Psoas muscle (tissue), 8 donors: ENCODE results near the gene PRRX1. TPM values are rescaled to one million over a fixed set of nuclear protein-coding genes. Genes with fewer than 3 reads are reported as not detected.

Source experiments
- ATAC-seq, 4 donors: fragments of 200-7000 bp; cut with Tn5 transposase; one replicate each; pipeline ENCODE4 v1.9.1; 2020; ENCODE audit warnings: moderate library complexity in 3 of 4, mild to moderate bottlenecking in 2 of 4
- DNase-seq, 2 donors: peaks; one replicate each; pipeline ENCODE4 v3.0.0-alpha.2; 2020
- H3K27ac ChIP-seq: fragments of 200-600 bp; one replicate; pipeline ENCODE4 v1.8.0; 2022
- H3K27me3 ChIP-seq, 3 donors: fragments of 200-600 bp in 1 of 3; one replicate each; pipeline versions ENCODE4 v1.6.1 to v1.8.0; 2013 to 2022; ENCODE audit warnings: low read length in 2 of 3, mild to moderate bottlenecking in 2 of 3, moderate library complexity in 1 of 3; ENCODE audit not compliant: insufficient read depth in 3 of 3
- H3K36me3 ChIP-seq, 2 donors: fragments of 200-600 bp in 1 of 2; one replicate each; pipeline versions ENCODE4 v1.6.1 to v1.8.0; 2013 to 2022; ENCODE audit warnings: low read depth in 1 of 2, mild to moderate bottlenecking in 1 of 2, moderate library complexity in 1 of 2; ENCODE audit not compliant: insufficient read depth in 1 of 2
- H3K4me1 ChIP-seq: fragments of 200-600 bp; one replicate; pipeline ENCODE4 v1.8.0; 2022
- H3K4me3 ChIP-seq: fragments of 200-600 bp; one replicate; pipeline ENCODE4 v1.8.0; 2022; ENCODE audit warnings: mild to moderate bottlenecking
- H3K9me3 ChIP-seq: fragments of 200-600 bp; one replicate; pipeline ENCODE4 v1.8.0; 2022
- WGBS, 3 donors: extraction: QIAGEN DNeasy Blood & Tissue Kit; methylation state at CpG; one replicate each; pipeline versions ENCODE4 v1.1.6 to v1.1.7; 2013; 5-methylcytosine and 5-hydroxymethylcytosine counted together
- intact Hi-C, 2 donors: fragments of 100-400 bp; cut with DNase I; formaldehyde crosslinking; loops; one replicate each; pipeline versions ENCODE4 v1.11.0 to v1.14.2; 2022
- polyA plus RNA-seq, 3 donors: library from polyadenylated mRNA; stranded (reverse); fragments of 200-250 nt; gene quantifications; one replicate each; pipeline ENCODE4 v1.2.3, GENCODE V29; 2013
- total RNA-seq, 4 donors: library from RNA; stranded (reverse); fragmentation: NEBNext Ultra II Directional in 2 of 4; extraction: Animal tissue kit (Norgen Biotek cat#: 25700) in 2 of 4; gene quantifications; one replicate each; pipeline versions ENCODE4 v1.2.1 to v1.2.4, GENCODE V29; 2021 to 2023
- TF ChIP-seq, protein P1 (sequence below): fragments of 200-600 bp; IDR thresholded peaks from one replicate; pipeline ENCODE4 v1.8.0; 2022; ENCODE audit warnings: antibody characterized with exemption
- donor health status: healthy with polysubstance abuse.
- donor health status: DM: no; HTN: no; CAD: no; lungs with moderate emphysema.
- donor health status: Bipolar disorder and iron deficiency.
- donor health status: healthy.
- donor health status: DM: yes; HTN: yes; CAD: no.
- donor health status: DM: no; HTN: no; CAD: no.
- donor health status: DM: no; HTN: no; CAD: no.
- donor health status: DM: yes; HTN: yes; CAD: no.

PRRX1 gene
- total and polyA plus RNA-seq, 7 donors = 27.7 to 256 (median 64.1) TPM

DNA sequence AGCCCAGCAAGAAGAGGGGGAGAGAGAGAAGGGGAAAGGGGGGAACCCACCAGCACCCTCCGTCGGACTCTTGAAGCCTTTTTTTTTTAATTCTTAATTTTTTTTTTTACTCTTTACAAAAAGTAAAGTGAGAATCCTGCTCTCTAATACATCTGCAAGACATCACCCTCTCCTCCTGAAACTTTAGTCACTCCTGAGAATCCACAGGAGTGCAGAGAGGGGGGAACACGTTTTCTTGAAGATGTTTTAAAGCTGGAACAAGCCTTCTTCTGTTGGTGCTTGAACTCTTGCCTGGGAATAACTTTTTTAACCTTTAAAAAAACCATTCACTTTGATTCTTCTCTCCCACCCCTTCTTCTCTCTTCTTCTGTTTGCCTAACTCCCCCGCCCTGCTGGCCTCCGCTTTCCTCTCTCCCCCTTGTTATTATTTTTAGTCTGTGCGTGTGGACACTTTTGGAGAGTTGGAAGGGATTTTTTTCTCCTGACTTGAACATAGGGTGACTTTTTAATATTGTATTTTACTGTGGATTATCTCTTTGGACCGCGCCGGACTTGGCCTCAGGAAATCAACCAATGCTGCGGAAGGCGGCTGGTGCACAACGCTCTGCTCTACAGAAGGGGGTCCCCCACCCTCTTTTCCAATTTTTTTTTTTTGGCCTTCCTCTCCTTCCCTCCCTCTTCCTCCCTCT is 383 bp upstream of the PRRX1 start:
- TF ChIP-seq, protein P1, sequence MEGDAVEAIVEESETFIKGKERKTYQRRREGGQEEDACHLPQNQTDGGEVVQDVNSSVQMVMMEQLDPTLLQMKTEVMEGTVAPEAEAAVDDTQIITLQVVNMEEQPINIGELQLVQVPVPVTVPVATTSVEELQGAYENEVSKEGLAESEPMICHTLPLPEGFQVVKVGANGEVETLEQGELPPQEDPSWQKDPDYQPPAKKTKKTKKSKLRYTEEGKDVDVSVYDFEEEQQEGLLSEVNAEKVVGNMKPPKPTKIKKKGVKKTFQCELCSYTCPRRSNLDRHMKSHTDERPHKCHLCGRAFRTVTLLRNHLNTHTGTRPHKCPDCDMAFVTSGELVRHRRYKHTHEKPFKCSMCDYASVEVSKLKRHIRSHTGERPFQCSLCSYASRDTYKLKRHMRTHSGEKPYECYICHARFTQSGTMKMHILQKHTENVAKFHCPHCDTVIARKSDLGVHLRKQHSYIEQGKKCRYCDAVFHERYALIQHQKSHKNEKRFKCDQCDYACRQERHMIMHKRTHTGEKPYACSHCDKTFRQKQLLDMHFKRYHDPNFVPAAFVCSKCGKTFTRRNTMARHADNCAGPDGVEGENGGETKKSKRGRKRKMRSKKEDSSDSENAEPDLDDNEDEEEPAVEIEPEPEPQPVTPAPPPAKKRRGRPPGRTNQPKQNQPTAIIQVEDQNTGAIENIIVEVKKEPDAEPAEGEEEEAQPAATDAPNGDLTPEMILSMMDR = no peak
- peak in 1 of 2 donors; percentile 23 for DNase-seq
- Histone ChIP-seq H3K4me1 (peaks cover 15% of the 10 kb centered on the region), H3K4me3 (peak overlapping the region; percentile 72), H3K27me3 (peaks cover 0 to 4% (median 0%) of the 10 kb centered on the region in 3 donors), H3K9me3 (no peaks in the 10 kb centered on the region), H3K36me3 (no peaks in the 10 kb centered on the region), H3K27ac (peak overlapping the region; percentile 91)
- WGBS, 3 donors = 1 to 2% (median 2%) methylated on average over 12 of the region's 12 CpGs
- intact Hi-C loops = loop anchor here (2.0 to 10.0 kb wide), 5 partner anchors 104 to 649 kb away; partner anchors contain the start of genes GORAB (in 2 of the 2) and KIFAP3 (in 1 of the 2)
- peak in 1 of 4 donors; percentile 13 for ATAC-seq

DNA sequence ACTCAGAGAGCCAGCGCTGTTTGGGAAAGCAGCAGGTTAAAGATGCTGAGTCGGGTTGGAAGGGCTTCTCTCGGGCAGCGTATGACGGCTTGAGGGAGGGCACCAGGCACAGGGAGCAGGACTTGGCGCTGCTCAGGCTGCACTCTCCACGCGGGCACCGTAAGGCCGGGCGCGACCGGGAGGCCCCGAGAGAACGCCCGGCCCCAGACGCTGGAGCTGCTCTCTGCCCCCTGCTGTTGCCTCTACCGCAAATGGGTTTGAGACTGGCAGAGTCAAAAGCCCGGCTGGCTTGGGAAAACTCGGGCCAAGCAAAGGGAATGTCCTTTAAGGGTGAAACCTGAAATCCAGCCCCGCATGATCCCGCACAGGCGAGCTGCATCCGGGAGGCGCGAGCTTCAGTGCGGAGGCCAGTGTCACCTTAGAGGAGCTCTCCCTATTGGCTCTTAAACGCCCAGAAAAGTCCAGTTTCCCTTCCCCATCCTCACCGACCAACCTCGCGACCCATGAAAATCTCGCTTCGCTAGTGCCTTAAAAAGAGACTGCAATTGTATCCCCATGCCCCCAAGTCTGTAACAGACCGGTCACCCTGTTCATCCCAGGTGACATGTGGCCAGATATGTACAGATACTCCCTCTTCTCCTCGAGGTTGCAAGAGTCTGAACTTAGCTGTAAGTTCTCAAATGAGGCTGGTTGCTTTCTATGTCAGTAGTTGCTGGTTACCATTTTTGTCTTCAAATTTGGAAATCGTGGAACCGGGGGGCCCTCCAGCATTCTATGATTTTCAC is 1.1 kb downstream of the PRRX1 start:
- intact Hi-C loops = loop anchor here (2.0 to 10.0 kb wide), 5 partner anchors 102 to 650 kb away; partner anchors contain the start of genes GORAB (in 2 of the 2) and KIFAP3 (in 1 of the 2)
- H3K36me3 ChIP-seq = no peaks in the 10 kb centered on the region
- TF ChIP-seq, protein P1 = peak; percentile 27
- 3 to 8% (median 3%) methylated on average over 36 to 37 of the region's 37 CpGs for WGBS, 3 donors
- H3K27me3 ChIP-seq = peaks cover 0 to 2% (median 0%) of the 10 kb centered on the region in 3 donors
- ATAC-seq (peak; percentile 69 to 77 (median 71)), DNase-seq (peak; percentile 63 to 80)
- H3K4me3 ChIP-seq = peak overlapping the region; percentile 72
- H3K9me3 ChIP-seq = no peaks in the 10 kb centered on the region
- peaks cover 21% of the 10 kb centered on the region for H3K4me1 ChIP-seq
- H3K27ac ChIP-seq = peak overlapping the region; percentile 91

DNA sequence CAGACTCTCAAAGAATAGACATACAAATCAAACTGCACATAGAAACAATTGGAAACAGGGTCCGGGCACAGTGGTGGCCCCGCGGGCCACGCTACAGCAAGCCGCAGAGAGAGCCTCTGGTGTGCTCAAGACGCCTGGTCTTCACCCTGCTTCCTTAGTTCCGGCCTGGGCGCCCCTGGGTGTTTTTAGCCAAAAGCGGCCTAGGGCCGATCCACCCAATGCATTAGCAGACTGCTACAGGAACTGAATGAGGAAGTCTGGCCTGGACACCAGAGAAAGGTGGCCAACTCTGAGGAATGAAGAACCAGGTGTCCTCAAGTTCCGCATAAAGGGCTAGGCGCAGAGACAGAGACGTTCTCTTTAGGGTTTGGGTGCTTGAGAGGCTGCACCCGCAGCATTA is 1.7 kb downstream of the PRRX1 start:
- intact Hi-C loops = loop anchor here in 1 of 2 donors (2.0 to 10.0 kb wide), 3 partner anchors 133 to 651 kb away; partner anchors contain the start of genes GORAB and KIFAP3
- WGBS, 3 donors = 26 to 51% (median 39%) methylated on average over 14 of the region's 14 CpGs
- DNase-seq (peak; percentile 36 to 63), ATAC-seq (peak in 1 of 4 donors; percentile 8)
- Histone ChIP-seq H3K9me3 (no peaks in the 10 kb centered on the region), H3K4me3 (peak overlapping the region; percentile 72), H3K27me3 (peaks cover 0 to 2% (median 0%) of the 10 kb centered on the region in 3 donors), H3K27ac (peak overlapping the region; percentile 91), H3K36me3 (no peaks in the 10 kb centered on the region), H3K4me1 (peaks cover 26% of the 10 kb centered on the region)
- TF ChIP-seq, protein P1 = no peak

DNA sequence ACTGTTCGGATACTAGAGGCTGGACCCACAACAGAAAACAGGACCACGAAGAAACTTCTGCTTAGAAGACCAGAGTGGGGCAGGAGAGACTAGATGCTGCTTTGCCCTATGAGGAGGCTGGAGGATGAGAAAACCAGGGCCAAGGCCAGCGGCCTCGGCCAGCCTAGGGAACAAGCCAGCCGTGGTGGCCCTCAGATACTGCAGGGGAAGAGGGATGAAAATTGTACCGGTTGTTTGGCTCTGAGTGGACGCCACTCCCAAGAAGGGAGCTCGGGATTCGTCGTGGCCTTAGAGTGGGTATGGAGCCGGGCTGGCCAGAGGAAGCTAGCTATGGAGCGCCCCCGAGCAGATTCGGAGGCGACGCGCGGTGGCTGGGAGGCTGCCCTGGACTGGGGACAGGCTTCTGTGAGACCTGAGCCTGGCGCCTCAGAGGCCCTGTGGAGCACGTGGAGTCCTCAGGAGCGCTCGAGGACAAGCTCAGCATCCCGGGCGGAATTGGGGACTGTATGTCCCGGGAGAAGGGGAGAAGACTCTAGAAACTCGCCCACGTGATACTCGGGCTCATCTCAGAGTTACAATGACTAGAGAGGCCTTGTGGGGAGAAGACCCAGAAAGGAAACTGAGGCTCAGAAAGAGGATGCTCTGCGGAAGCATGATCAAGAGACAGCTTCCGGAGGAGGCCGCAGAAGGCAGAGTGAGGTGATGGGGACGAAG is 2.8 kb downstream of the PRRX1 start:
- TF ChIP-seq, protein P1 = no peak
- DNase-seq (peak; percentile 40 to 62), ATAC-seq (peak in 1 of 4 donors; percentile 4)
- intact Hi-C loops = loop anchor here in 1 of 2 donors (10.0 kb wide), 2 partner anchors 592 to 652 kb away; partner anchors contain the start of gene KIFAP3
- peak overlapping the region; percentile 72 for H3K4me3 ChIP-seq
- H3K9me3 ChIP-seq = no peaks in the 10 kb centered on the region
- peaks cover 0 to 6% (median 2%) of the 10 kb centered on the region in 3 donors for H3K27me3 ChIP-seq
- WGBS, 3 donors = 47 to 61% (median 49%) methylated on average over 32 of the region's 32 CpGs
- H3K4me1 ChIP-seq = peaks cover 37% of the 10 kb centered on the region
- H3K27ac ChIP-seq = peak overlapping the region; percentile 91
- no peaks in the 10 kb centered on the region for H3K36me3 ChIP-seq
